ENCODE data around the gene IFNE.
"Not testable (repeated sequence)": the region's sequence is repeated elsewhere in the genome, so short reads cannot be mapped to it uniquely, and the experiment has no call there.

The IFNE gene

GRCh38 chr9:21491756-21492155, 9.6 kb upstream of the IFNE start:
- no peak for DNase-seq (ENCODE audit: low spot score)

GRCh38 chr9:21481470-21482056, 550 bp downstream of the IFNE start:
- DNase-seq (ENCODE audit: low spot score): no peak

DNA sequence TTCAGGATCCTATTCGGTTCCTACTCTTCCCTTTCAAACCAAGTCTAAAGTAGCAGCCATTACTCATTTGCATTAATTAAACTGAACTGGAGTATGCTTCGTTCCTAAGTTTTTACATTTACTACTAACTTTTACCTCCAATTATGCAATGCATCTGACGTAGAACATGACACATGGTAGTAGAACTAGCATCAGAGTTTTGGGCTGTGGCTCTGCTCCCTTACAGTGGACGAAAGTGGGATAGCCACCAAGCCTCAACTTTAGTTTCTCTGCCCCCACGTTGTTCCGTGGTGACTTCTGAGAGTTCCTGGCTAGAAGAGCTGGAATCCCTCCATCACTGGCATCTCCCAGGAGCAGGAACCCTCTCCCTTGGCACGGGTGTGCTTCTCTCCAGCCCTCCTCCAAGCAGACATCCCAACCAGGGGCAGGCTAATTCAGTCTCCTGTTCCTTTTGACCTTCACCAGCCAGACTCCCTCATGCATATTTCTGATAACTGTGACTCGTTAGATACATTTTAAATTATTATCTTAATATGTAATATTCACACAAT, 2.9 kb downstream of the IFNE start:
- no peak for DNase-seq (ENCODE audit: low spot score)

- DNase-seq (ENCODE audit: low spot score): no peak
Observed at GRCh38 chr9:21477466-21477865, 4.6 kb downstream of the IFNE start.

DNA sequence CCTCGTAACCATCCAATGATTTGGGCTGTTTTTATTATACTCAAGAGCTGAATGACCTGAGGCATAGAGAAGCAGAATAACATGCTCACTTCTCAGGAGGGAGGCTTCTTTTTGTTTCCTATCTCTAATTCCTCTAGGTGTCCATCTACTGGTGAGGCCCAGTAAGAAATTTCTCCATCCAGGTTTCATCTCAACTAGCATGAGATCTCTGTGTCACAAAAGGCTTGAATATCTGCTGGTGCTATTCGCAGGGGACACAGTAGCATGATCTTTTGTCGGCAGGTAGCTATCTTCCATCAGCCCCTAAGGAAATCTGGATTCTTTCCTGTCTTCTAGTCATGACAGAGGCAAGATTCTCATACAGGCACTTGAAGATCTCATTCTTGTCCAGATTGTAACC, 8.9 kb downstream of the IFNE start:
- no peak for DNase-seq (ENCODE audit: low spot score)

- DNase-seq (ENCODE audit: low spot score): peak; percentile 35
Observed at GRCh38 chr9:21470126-21470525, 12.0 kb downstream of the IFNE start.

DNA sequence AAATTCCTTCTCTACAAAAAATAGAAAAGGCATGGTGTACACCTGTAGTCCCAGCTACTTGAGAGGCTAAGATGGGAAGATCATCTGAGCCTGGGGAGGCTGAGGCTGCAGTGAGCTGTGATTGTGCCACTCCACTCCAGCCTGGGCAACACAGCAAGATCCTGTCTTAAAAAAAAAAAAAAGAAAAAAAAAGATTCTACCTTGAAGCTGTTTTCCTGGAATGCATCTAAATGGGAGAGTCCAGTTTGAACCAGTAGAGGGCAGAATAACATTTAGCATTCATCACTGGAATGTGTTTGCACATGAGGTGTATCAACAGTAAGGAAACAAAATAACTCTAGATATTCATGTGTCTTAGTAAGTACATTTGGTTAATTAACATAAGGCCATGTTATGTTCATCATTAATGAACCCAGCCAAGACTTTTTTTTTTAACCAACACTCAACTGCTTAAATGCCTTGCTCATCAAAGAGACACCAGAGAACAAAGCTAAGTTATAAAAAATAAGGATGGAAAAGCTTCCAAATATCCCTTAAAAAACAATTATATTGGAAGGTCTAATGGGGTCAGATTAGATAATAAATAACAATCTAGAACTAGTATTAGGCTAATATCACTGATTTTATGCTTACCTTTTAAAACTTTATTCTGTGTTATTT, 16.1 kb downstream of the IFNE start:
- peak; percentile 72 for DNase-seq (ENCODE audit: low spot score)

DNA sequence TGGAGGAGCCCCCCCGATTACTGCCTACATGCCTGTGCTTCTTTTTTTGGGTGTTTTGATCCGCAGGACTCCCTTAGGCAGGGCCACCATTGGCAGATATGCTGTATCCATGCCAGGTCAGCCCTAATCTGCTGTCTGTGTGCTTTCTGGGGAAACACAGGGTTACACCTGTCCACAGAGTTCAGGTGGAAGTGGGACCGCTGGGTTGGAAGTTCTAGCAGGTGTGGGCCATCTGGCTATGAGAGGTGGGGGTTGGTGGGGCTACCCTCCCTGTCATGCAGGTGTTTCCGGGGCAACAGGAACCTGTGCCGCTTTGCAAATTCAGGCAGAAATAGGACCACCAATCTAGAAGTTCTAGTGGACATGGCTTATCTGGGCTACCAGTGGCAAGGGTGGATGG, 17.0 kb downstream of the IFNE start:
- no peak for DNase-seq (ENCODE audit: low spot score)

GRCh38 chr9:21461377-21461776, 20.7 kb downstream of the IFNE start:
- DNase-seq (ENCODE audit: low spot score): no peak

- DNase-seq (ENCODE audit: low spot score): peak; percentile 8
Observed at GRCh38 chr9:21455320-21455719, 26.8 kb downstream of the IFNE start.

DNA sequence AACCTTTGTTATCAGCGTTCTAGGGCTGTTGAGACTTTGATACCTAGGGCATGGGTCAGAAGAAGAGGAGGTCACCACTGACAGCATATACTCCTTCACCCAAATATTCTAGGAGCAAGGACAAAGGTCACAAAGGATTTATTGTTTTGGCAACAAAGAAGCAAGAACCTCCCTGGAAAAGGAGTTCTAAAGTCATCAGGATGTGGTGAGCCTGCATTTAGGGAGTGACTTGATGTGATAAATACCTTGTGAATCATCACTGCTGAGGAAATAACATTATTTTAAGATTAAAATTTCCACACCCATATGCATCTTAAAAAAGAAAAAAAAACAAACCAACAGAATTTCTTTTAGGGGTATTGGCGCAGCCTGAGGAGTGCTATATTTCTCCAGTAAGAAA, 28.0 kb downstream of the IFNE start:
- DNase-seq (ENCODE audit: low spot score): peak; percentile 1

GRCh38 chr9:21452681-21453080, 29.4 kb downstream of the IFNE start:
- DNase-seq (ENCODE audit: low spot score): no peak

GRCh38 chr9:21450733-21451394, 31.2 kb downstream of the IFNE start:
- no peak for DNase-seq (ENCODE audit: low spot score)

- DNase-seq (ENCODE audit: low spot score): not testable (repeated sequence)
Observed at GRCh38 chr9:21449312-21449711, 32.8 kb downstream of the IFNE start.

DNA sequence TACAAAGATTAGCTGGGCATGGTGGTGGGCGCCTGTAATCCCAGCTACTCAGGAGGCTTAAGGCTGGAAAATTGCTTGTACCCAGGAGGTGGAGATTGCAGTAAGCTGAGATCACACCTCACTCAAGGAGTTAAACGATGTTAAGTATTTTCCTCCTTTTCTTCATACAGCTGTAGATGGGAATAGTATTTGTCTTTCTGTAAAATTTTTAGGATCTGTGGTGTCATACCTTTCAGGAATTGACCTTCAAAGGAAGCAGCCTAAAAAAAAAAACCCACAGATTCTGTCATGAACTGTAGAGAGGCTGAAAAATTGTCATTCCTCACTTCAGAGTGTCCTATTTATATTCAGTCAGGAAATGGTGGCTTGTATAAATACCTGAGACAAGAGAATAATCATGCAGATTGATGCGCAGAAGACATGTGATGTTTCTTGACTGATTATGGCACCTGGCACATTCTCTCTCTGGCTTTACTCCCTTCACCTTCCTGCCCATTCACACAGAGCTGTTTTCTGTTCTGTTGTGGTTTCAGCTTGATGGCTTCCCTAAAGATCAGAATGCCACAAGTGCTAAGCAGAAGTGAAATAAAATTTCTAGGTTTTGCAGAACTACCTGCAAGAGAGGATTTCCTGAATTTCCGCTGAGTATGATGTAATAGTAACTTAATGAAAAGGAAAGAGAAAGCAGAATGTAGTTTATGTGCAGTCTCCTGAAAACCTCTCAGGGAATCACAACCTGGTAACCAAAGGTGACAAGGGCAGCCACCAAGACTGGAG, 38.1 kb downstream of the IFNE start:
- DNase-seq (ENCODE audit: low spot score): no peak

DNA sequence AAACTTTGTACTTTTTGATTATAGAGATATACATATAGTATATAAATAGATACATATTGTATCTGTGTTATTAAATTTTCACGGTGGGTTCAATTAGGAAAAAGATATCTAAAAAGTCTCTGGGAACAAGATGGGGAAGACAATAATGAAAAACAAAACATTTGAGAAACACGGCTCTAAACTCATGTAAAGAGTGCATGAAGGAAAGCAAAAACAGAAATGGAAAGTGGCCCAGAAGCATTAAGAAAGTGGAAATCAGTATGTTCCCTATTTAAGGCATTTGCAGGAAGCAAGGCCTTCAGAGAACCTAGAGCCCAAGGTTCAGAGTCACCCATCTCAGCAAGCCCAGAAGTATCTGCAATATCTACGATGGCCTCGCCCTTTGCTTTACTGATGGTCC, 42.0 kb downstream of the IFNE start, which contains the start of gene IFNA1:
Gene IFNA1 (plus strand): TSS at position 301 of the 400 bp plus-strand sequence. CDS start 69 bp downstream, at position 370.
- no peak for DNase-seq (ENCODE audit: low spot score)

- DNase-seq (ENCODE audit: low spot score): not testable (repeated sequence)
Observed at GRCh38 chr9:21435015-21435383, 47.1 kb downstream of the IFNE start.

- DNase-seq (ENCODE audit: low spot score): peak; percentile 33
Observed at GRCh38 chr9:21434202-21435014, 47.7 kb downstream of the IFNE start.

DNA sequence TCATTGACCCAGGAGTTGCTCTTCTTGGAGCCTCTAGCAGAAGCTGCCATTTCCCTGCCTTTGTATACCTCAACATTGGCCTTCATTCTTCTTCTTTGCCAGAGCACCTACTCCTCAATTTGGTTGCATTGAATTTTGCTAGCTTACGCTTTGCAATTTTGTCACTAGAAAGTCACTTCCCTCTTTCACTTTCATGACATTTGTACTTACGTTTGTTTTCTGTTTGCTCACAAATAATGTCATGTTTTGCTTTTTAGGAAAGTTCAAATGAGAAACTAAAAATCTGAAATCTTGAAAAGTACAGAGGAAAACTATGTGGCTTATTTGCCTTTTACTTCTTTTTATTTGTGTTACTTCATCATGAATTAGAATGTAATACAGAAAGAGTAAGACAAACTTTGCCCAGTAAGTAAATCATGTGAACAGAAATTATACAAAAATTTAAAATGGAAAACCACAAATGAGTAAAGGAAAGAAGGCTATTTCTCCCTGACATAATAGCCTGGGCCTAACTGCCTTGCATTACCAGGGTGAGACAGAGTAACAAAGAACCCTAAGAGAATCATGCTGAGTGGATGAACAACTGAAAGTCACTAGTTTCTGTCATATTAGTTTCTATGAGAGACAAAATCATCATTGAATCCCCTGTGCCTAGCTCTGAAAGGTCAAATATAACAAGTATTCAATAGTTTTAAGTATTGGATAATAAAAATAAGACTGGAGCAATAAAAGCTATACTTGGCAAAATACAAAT, 49.3 kb downstream of the IFNE start:
- no peak for DNase-seq (ENCODE audit: low spot score)

Data from COLO829 (cell line).